ENCODE measurements around the gene IL27RA.

DNA sequence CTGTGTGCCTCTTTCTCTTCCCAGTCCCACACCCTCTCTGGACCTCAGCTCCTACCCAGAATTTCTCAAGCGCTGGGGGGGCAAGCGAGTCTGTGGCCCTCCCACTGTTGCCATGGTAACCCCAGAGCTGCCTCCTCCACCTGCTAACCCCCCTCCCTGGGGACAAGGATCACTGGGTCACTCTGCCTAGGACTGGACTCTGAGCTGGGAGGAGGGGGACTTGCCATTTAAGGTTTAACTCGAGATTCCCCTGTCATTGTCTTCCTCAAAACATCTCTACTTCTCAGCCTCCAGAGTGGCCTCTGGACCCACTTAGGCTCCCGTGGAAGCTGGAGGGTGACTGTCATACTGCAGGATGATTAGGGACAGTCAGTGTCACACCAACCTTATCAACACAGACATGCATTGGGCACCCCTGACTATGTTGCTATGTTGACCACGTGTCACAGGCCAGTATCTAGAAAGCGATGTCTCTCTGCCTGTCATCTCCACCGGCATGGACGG is 28.1 kb downstream of the IL27RA start:
- TF ChIP-seq POLR2AphosphoS5 (IDR thresholded peaks at IDR 0.05; ENCODE audit: insufficient read depth, low read depth, low read length) (no peak), GATA2 (IDR thresholded peaks at IDR 0.05; ENCODE audit: insufficient read depth, insufficient read length, low read depth, low read length) (no peak), POLR2A (IDR thresholded peaks at IDR 0.05; ENCODE audit: low read depth, low read length) (no peak), EZH2 (IDR thresholded peaks at IDR 0.05; ENCODE audit: borderline replicate concordance, low read depth, low read length, severe bottlenecking) (no peak), MYC (IDR thresholded peaks at IDR 0.05; ENCODE audit: low read depth, low read length) (no peak)
- TF ChIP-seq, protein P1, sequence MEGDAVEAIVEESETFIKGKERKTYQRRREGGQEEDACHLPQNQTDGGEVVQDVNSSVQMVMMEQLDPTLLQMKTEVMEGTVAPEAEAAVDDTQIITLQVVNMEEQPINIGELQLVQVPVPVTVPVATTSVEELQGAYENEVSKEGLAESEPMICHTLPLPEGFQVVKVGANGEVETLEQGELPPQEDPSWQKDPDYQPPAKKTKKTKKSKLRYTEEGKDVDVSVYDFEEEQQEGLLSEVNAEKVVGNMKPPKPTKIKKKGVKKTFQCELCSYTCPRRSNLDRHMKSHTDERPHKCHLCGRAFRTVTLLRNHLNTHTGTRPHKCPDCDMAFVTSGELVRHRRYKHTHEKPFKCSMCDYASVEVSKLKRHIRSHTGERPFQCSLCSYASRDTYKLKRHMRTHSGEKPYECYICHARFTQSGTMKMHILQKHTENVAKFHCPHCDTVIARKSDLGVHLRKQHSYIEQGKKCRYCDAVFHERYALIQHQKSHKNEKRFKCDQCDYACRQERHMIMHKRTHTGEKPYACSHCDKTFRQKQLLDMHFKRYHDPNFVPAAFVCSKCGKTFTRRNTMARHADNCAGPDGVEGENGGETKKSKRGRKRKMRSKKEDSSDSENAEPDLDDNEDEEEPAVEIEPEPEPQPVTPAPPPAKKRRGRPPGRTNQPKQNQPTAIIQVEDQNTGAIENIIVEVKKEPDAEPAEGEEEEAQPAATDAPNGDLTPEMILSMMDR (IDR thresholded peaks at IDR 0.05; ENCODE audit: extremely low read depth in 1 of 2, insufficient read depth in 1 of 2, low read depth in 1 of 2, low read length in 2 of 2) = no peak
- TF ChIP-seq, protein P2, sequence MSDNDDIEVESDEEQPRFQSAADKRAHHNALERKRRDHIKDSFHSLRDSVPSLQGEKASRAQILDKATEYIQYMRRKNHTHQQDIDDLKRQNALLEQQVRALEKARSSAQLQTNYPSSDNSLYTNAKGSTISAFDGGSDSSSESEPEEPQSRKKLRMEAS (IDR thresholded peaks at IDR 0.05; ENCODE audit: insufficient read depth, insufficient read length) = no peak

All from endothelial cell of umbilical vein (primary cell).